Measurements from ENCODE around the gene SLC39A10.

Gene SLC39A10

DNA sequence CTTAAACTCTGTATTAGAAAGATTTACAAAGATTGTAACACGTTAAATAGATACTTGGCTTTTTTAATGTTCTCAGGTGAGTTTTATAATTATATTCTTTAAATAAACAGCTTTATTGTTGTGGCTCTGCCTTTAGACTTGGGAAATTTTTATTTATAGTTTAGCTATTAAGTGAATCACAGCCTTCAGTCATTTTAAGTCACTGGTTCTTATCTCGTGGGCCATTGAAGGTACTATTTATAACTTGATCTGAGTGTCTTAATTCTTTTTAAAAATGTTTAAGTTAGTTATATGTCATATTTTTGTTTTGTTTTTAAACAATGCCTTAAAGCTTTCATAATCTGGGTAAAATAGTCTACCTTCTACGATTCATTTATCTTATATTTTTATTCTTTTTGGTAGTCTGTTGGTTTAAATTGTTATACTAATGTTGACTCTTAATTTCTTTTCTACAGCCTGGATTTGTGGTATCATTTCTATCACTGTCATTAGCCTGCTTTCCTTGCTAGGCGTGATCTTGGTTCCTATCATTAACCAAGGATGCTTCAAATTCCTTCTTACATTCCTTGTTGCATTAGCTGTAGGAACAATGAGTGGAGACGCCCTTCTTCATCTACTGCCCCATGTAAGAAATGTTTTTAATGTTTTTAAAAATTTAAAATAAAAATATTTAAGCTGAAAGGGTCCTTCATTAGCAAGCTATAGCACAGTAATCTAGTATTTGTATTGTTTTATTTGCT, 49.3 kb downstream of the SLC39A10 start:
- TF ChIP-seq CTCF (IDR thresholded peaks at IDR 0.05; ENCODE audit: insufficient read depth, missing control alignments): no peak
- FAIRE-seq: no peak
- DNase-seq (ENCODE audit: insufficient read length, low spot score): no peak

DNA sequence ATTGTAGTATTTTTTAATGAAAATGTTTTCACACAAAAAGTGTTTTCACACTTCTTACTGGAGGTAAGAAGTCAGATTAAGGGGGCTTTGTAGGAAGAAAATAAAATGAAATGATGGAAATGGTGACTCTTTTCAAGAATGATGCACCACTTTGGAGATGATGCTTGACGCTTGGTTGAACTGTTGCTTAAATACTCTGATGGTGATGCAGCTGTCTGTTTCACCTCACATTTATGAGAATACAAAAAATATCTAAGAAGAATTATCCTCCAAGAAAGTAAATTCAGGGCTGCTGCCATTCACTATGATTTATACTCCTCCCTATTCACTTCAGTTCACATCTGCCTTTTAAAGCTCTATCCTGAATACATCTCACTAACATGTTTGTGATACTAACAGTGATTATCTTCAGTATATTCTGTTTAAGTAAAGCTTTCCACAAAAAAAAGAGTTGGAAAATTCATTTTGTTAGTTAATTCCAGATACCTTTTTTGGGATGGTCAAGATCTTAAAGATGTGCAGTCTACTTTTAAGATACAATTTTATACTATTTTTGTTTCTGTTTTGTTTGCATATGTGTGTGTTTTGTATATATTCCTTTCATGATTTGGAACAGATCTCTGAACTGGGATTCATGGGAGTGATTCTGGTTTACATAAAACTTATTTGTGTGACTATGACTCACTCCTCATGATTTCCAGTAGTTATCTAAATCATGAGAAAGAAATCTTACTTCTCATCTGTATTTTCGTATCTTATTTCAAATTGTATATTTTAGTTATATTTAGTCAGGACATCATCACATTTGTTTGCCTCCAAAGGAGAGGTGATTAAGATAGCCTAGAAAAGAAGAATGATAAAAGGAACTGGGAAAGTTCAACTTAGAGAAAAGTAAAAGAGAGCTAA, 53.1 kb downstream of the SLC39A10 start:
- TF ChIP-seq CTCF (IDR thresholded peaks at IDR 0.05; ENCODE audit: insufficient read depth, missing control alignments): no peak
- FAIRE-seq (no peak), DNase-seq (ENCODE audit: insufficient read length, low spot score) (no peak)

DNA sequence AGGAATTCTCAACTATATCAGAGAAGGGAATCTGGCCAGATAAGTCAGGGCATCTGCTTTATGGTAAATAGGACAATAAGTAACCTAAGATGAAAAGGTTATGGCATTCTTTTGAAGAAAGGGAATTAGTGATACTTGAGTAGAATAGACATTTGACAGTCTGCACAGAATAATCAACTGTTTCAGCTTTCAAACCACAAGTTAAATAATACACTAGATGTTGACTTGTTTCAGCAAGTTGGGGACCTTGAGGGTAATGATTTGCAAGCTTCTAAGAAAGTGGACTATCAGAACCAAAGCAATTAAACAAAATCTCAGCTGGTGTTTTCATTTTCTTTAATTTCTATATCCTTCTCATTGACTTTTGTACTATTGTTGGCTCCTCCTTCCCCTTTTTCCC, 54.5 kb downstream of the SLC39A10 start:
- FAIRE-seq (no peak), DNase-seq (ENCODE audit: insufficient read length, low spot score) (no peak)
- TF ChIP-seq CTCF (IDR thresholded peaks at IDR 0.05; ENCODE audit: insufficient read depth, missing control alignments): no peak

- FAIRE-seq: no peak
- no peak for DNase-seq (ENCODE audit: insufficient read length, low spot score)
- TF ChIP-seq CTCF (IDR thresholded peaks at IDR 0.05; ENCODE audit: insufficient read depth, missing control alignments): no peak
Measured at GRCh38 chr2:195716466-195716865, 59.4 kb downstream of the SLC39A10 start.

GRCh38 chr2:195721042-195721441, 64.0 kb downstream of the SLC39A10 start:
- no peak for FAIRE-seq
- DNase-seq (ENCODE audit: insufficient read length, low spot score): no peak

DNA sequence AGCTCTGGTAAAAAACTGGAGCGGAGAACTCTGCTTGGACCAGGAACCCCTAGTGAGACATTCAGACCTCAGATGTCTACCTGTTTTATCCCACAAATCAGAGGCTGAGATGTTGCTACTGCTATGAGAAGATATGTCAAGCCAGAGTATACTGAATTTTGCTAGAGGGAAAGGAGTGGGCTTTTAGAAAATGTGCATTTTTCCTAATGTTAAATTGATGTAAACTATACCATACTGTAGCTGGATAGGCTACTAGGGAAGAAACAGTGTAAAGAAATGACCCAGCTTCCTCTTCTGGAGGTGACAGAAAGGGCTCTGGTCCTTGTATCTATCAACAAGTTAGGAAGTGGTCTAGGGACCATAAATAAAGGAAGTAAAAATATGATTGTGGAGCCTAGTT, 65.0 kb downstream of the SLC39A10 start:
- FAIRE-seq: no peak
- TF ChIP-seq CTCF (IDR thresholded peaks at IDR 0.05; ENCODE audit: insufficient read depth, missing control alignments): no peak
- DNase-seq (ENCODE audit: insufficient read length, low spot score): no peak

More at GRCh38 chr2:195721042-195721441, 64.0 kb downstream of the SLC39A10 start:
- TF ChIP-seq CTCF (IDR thresholded peaks at IDR 0.05; ENCODE audit: insufficient read depth, missing control alignments): no peak
